HCT116 (cell line): ENCODE measurements around the gene SHISAL1.

Experiments used
- CTCF ChIP-seq, 3 experiments: fragments of 200-600 bp in 1 of 3; sonication (generic) in 1 of 3; IDR thresholded peaks in 2 of 3; conservative IDR thresholded peaks in 1 of 3; 2 replicates each; pipeline ENCODE4 v1.5.1; 2012 to 2017; ENCODE audit warnings: low read depth in 2 of 3, low read length in 2 of 3, antibody characterized with exemption in 1 of 3, borderline replicate concordance in 1 of 3, control low read depth in 1 of 3, mild to moderate bottlenecking in 1 of 3, mixed read lengths in 1 of 3, mixed run types in 1 of 3, moderate library complexity in 1 of 3; ENCODE audit not compliant: insufficient read depth in 1 of 3
- POLR2A ChIP-seq: IDR thresholded peaks from 2 replicates; pipeline ENCODE4 v1.7.0; 2011; ENCODE audit warnings: borderline replicate concordance; ENCODE audit not compliant: insufficient read depth, insufficient read length; ENCODE audit errors: extremely low read depth
- SIN3A ChIP-seq: IDR thresholded peaks from 2 replicates; pipeline ENCODE4 v1.6.1; 2012; ENCODE audit warnings: low read depth
- SRF ChIP-seq: IDR thresholded peaks from 2 replicates; pipeline ENCODE4 v1.6.1; 2012; ENCODE audit warnings: low read depth
- TCF7L2 ChIP-seq: IDR thresholded peaks from 2 replicates; pipeline ENCODE4 v1.7.0; 2011; ENCODE audit warnings: borderline replicate concordance, inconsistent platforms; ENCODE audit not compliant: insufficient read depth, insufficient read length; ENCODE audit errors: extremely low read depth

DNA sequence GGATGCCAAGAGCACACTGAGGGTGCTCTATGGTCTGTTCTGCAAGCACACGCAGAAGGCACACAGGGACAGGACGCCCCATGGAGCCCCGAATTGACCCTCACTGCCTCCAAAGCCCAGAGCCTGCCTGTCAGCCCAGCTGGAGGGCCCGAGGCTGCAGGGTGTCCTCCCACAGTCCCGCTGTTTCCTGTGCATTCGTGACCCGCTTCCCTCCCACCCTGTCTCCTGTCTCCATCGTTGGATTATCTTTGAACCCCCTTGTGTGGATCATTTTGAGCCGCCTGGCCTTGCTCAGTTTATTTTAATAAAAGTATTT, 106.5 kb downstream of the SHISAL1 start:
- no peak for TF ChIP-seq SRF
- TF ChIP-seq CTCF (IDR thresholded peaks at IDR 0.05 in 2 of 3, conservative IDR thresholded peaks at IDR 0.05 in 1 of 3; ENCODE audit: borderline replicate concordance in 1 of 3, insufficient read depth in 1 of 3, low read depth in 2 of 3, low read length in 2 of 3): no peak
- TF ChIP-seq TCF7L2: no peak
- no peak for TF ChIP-seq SIN3A
- no peak for TF ChIP-seq POLR2A
